Mammary epithelial cell (primary cell): Measurements from ENCODE around the gene IL17B.

Experiments used
- EZH2 ChIP-seq: IDR thresholded peaks from 2 replicates; pipeline ENCODE4 v1.6.1; 2012; ENCODE audit warnings: low read length, inconsistent platforms, borderline replicate concordance
- TF ChIP-seq, protein P1 (sequence below), 2 donors: IDR thresholded peaks in 1 of 2; conservative IDR thresholded peaks in 1 of 2; 2 replicates each; pipeline ENCODE4 v1.5.1; 2011 to 2012; ENCODE audit warnings: inconsistent platforms in 2 of 2, low read length in 2 of 2, mild to moderate bottlenecking in 2 of 2, control low read depth in 1 of 2, low read depth in 1 of 2; ENCODE audit not compliant: insufficient read depth in 1 of 2; ENCODE audit errors: extremely low read depth in 1 of 2

DNA sequence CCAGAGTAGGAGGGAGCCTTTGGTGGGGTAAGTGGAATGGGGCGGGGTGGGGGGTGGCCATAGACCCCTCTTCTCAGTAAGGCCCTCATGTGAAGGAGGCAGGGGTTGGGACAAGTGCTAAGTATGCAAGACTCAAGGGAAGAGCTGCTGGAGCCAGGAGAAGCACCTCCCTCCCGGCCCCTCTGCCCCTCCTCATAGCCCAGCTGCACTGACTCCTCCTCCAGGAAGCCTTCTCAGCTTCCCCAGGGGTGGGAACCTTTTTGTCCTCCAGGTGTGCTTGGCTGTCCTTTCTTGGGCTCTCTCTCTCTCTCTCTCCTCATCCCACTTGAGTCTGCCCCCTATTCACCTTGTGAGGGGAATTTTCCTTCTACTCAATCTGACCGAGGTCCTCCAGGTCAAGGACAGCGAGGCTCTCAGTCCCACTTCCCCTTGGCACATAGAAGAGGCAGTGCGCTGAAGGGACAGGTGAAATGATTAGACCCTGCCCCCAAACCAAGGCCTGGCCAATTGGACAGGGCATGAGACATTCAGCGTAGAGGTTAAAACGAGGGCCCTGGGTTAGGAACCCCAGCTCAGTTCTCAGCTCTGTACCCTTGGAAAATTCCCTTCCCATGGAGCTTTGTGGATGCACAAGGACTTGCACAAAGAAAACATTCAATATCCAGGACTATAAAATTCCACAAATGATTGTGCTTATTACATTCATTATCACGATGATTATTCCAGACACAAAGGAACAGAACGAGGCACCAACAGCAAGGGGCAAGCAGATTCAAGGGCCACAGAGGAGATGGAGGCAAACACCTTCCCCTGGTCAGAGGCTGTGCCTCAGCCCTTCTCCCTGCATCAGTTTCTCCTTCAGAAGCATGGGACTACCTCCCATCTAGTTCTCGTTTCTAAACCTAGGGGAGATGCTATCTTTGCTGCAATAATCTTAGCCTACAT, 45.6 kb upstream of the IL17B start:
- TF ChIP-seq, protein P1, sequence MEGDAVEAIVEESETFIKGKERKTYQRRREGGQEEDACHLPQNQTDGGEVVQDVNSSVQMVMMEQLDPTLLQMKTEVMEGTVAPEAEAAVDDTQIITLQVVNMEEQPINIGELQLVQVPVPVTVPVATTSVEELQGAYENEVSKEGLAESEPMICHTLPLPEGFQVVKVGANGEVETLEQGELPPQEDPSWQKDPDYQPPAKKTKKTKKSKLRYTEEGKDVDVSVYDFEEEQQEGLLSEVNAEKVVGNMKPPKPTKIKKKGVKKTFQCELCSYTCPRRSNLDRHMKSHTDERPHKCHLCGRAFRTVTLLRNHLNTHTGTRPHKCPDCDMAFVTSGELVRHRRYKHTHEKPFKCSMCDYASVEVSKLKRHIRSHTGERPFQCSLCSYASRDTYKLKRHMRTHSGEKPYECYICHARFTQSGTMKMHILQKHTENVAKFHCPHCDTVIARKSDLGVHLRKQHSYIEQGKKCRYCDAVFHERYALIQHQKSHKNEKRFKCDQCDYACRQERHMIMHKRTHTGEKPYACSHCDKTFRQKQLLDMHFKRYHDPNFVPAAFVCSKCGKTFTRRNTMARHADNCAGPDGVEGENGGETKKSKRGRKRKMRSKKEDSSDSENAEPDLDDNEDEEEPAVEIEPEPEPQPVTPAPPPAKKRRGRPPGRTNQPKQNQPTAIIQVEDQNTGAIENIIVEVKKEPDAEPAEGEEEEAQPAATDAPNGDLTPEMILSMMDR (conservative IDR thresholded peaks at IDR 0.05 in 1 of 2, IDR thresholded peaks at IDR 0.05 in 1 of 2; ENCODE audit: extremely low read depth in 1 of 2, insufficient read depth in 1 of 2, low read depth in 1 of 2, low read length in 2 of 2), result no peak
- TF ChIP-seq EZH2, result no peak
